ENCODE results near the gene CST8. TPM values are rescaled to one million over a fixed set of nuclear protein-coding genes. Genes with fewer than 3 reads are reported as not detected.

Gene CST8
- total RNA-seq, 1 experiment from 2014 or later, result not detected

GRCh38 chr20:23532533-23532932 is 41.6 kb downstream of the CST8 start:
- Histone ChIP-seq H3K9me3 (ENCODE audit: control insufficient read depth, insufficient read depth, low read depth, low read length) (no peaks in the 10 kb centered on the region), H3K27me3 (ENCODE audit: control insufficient read depth, insufficient read depth, low read length) (no peaks in the 10 kb centered on the region), H3K4me1 (ENCODE audit: control insufficient read depth, insufficient read depth, low read length) (no peaks in the 10 kb centered on the region), H3K36me3 (ENCODE audit: control insufficient read depth, insufficient read depth, low read length) (no peaks in the 10 kb centered on the region), H3K4me3 (ENCODE audit: low read depth in 2 of 2, low read length in 2 of 2) (no peak overlapping the region), H3K27ac (ENCODE audit: low read length) (no peak overlapping the region)
- in situ Hi-C loops (cut with HindIII; ENCODE audit: low pct_unique_long_range_greater_than_20kb, low sequenced_read_pairs) (no loop called here), intact Hi-C loops (cut with micrococcal nuclease; ENCODE audit: unreplicated experiment) (no loop called here)
- POLR2A ChIA-PET, result no interaction called here
- no peak for DNase-seq (ENCODE audit: low read depth, low spot score)
- TF ChIP-seq REST (IDR thresholded peaks at IDR 0.05; ENCODE audit: insufficient read depth in 1 of 2, low read depth in 2 of 2, low read length in 1 of 2) (no peak), CTCF (IDR thresholded peaks at IDR 0.05) (no peak), TCF7L2 (IDR thresholded peaks at IDR 0.05; ENCODE audit: low read depth, low read length) (no peak), POLR2AphosphoS5 (IDR thresholded peaks at IDR 0.05; ENCODE audit: low read depth, low read length) (no peak), SIN3A (IDR thresholded peaks at IDR 0.05; ENCODE audit: borderline replicate concordance, insufficient read depth, low read depth, low read length) (no peak)
- CTCF ChIA-PET, result no interaction called here
- BruUV-seq (replicated peaks), result no TSS peak
- no peak for ATAC-seq

- ChIA-PET POLR2A (no interaction called here), CTCF (no interaction called here)
- intact Hi-C loops (cut with micrococcal nuclease; ENCODE audit: unreplicated experiment), result no loop called here
- H3K4me3 ChIP-seq (ENCODE audit: low read depth in 2 of 2, low read length in 2 of 2), result no peak overlapping the region
- TF ChIP-seq REST (IDR thresholded peaks at IDR 0.05; ENCODE audit: insufficient read depth in 1 of 2, low read depth in 2 of 2, low read length in 1 of 2), result no peak
- no peak for TF ChIP-seq TCF7L2 (IDR thresholded peaks at IDR 0.05; ENCODE audit: low read depth, low read length)
- no peak for TF ChIP-seq POLR2AphosphoS5 (IDR thresholded peaks at IDR 0.05; ENCODE audit: low read depth, low read length)
- TF ChIP-seq CTCF (IDR thresholded peaks at IDR 0.05), result no peak
- TF ChIP-seq SIN3A (IDR thresholded peaks at IDR 0.05; ENCODE audit: borderline replicate concordance, insufficient read depth, low read depth, low read length), result no peak
- no TSS peak for BruUV-seq (replicated peaks)
- no peak for ATAC-seq
- H3K9me3 ChIP-seq (ENCODE audit: control insufficient read depth, insufficient read depth, low read depth, low read length), result no peaks in the 10 kb centered on the region
- H3K27ac ChIP-seq (ENCODE audit: low read length), result no peak overlapping the region
- H3K36me3 ChIP-seq (ENCODE audit: control insufficient read depth, insufficient read depth, low read length), result no peaks in the 10 kb centered on the region
- H3K4me1 ChIP-seq (ENCODE audit: control insufficient read depth, insufficient read depth, low read length), result no peaks in the 10 kb centered on the region
- no peaks in the 10 kb centered on the region for H3K27me3 ChIP-seq (ENCODE audit: control insufficient read depth, insufficient read depth, low read length)
- in situ Hi-C loops (cut with HindIII; ENCODE audit: low pct_unique_long_range_greater_than_20kb, low sequenced_read_pairs), result no loop called here
- DNase-seq (ENCODE audit: low read depth, low spot score), result no peak
Measured at GRCh38 chr20:23533161-23533560, 42.2 kb downstream of the CST8 start.

Measured in Panc1 (cell line).